Activated CD4-positive, CD25-positive, alpha-beta regulatory T cell treated with anti-CD3 and anti-CD28 coated beads, Interleukin-2, amount 50 U/mL, for 72 hours (primary cell): ENCODE results near the gene HNRNPC.
"Not testable (repeated sequence)": the region's sequence is repeated elsewhere in the genome, so short reads cannot be mapped to it uniquely, and the experiment has no call there.

ENCODE experiments used
- DNase-seq: peaks from one replicate; pipeline ENCODE4 v3.0.0; 2021

HNRNPC gene

GRCh38 chr14:21185491-21185890 lies 83.8 kb downstream of the HNRNPC start:
- no peak for DNase-seq

- DNase-seq = no peak
Observed at GRCh38 chr14:21184254-21184653, 85.0 kb downstream of the HNRNPC start.

GRCh38 chr14:21182166-21182565 lies 87.1 kb downstream of the HNRNPC start:
- DNase-seq = no peak

- no peak for DNase-seq
Observed at GRCh38 chr14:21171128-21171527, 98.1 kb downstream of the HNRNPC start.

- no peak for DNase-seq
Observed at GRCh38 chr14:21169573-21169972, 99.7 kb downstream of the HNRNPC start.

- no peak for DNase-seq
Observed at GRCh38 chr14:21168055-21168454, 101.2 kb downstream of the HNRNPC start.

GRCh38 chr14:21165670-21166069 lies 103.6 kb downstream of the HNRNPC start:
- not testable (repeated sequence) for DNase-seq

GRCh38 chr14:21165002-21165605 lies 104.1 kb downstream of the HNRNPC start:
- DNase-seq = not testable (repeated sequence)

GRCh38 chr14:21163871-21164291 lies 105.4 kb downstream of the HNRNPC start:
- no peak for DNase-seq

GRCh38 chr14:21162081-21162480 lies 107.2 kb downstream of the HNRNPC start:
- DNase-seq = no peak

- no peak for DNase-seq
Observed at GRCh38 chr14:21160061-21160610, 109.1 kb downstream of the HNRNPC start.
